ENCODE measurements around the gene RPRD2.
"Not testable (repeated sequence)": the region's sequence is repeated elsewhere in the genome, so short reads cannot be mapped to it uniquely, and the experiment has no call there.

Gene RPRD2

DNA sequence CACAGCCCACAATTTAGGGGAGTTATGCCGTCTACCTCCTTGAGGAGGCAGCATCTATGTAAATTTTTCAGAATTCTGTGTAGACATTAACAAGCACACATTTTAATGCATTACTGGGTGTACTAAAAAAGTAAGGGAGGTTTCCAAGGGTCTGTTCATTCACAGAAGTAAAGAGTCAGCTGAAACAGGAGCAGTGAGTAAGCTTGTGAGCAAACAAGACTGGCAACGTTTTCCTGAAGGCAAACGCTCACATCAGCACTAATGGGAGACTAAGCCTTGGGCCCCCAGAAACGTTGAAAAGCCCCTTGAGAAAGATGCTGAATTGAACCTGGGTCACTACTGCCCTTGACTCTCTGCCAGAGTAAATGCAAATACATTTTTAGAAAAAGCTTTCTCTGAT is 25.7 kb downstream of the RPRD2 start:
- DNase-seq (ENCODE audit: low read depth): no peak

- no peak for DNase-seq (ENCODE audit: low read depth)
Observed at GRCh38 chr1:150392627-150393026, 28.7 kb downstream of the RPRD2 start.

DNA sequence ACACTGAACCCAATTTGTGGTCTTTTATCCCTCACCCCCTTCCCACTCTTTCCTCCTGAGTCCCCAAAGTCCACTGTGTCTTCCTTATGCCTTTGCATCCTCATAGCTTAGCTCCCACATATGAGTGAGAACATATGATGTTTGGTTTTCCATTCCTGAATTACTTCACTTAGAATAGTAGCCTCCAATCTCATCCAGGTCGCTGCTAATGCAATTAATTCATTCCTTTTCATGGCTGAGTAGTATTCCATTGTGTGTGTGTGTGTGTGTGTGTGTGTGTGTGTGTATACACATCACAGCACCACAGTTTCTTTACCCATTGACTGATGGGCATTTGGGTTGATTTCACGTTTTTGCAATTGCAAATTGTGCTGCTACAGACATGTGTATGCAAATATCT is 31.2 kb downstream of the RPRD2 start:
- not testable (repeated sequence) for DNase-seq (ENCODE audit: low read depth)

DNA sequence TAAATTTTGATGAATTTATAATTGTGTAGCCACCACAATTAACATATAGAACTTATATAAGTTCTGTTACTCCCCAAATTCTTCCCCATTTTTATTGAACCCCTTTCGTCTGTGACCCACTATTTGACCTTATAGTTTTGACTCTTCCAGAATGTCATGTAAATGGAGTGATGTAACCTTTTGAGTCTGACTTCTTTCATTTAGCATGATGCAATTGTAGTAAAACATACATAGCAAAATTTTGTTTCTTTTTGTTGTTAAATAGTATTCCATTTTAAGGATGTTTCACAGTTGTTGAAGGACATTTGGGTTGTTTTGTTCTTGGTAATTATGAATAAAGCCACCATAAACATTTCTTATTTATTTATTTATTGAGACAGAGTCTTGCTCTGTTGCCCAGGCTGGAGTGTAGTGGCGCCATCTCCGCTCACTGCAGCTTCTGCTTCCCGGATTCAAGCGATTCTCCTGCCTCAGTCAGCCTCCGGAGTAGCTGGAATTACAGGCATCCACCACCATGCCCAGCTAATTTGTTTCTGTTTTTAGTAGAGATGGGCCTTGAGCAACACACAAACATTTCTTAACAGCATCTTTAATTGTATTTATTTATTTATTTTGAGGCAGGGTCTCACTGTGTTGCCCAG is 33.6 kb downstream of the RPRD2 start:
- no peak for DNase-seq (ENCODE audit: low read depth)

DNA sequence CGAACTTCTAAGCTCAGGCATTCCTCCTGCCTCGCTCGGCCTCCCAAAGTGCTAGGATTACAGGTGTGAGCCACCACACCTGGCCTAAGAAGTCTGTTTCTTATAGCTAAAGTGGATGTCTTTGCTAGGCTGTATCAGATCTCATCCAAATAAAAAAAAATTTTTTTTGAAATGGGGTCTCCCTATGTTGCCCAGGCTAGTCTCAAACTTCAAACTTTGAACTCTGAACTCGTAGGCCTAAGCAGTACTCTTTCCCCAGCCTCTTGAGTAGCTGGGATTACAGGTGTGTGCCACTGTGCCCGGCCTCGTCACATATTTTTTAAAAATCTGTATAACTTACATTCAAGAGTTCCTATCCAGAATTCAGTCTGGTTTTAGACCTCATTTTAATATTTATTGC is 40.5 kb downstream of the RPRD2 start:
- DNase-seq (ENCODE audit: low read depth): no peak

- no peak for DNase-seq (ENCODE audit: low read depth)
Observed at GRCh38 chr1:150405660-150406059, 41.7 kb downstream of the RPRD2 start.

DNA sequence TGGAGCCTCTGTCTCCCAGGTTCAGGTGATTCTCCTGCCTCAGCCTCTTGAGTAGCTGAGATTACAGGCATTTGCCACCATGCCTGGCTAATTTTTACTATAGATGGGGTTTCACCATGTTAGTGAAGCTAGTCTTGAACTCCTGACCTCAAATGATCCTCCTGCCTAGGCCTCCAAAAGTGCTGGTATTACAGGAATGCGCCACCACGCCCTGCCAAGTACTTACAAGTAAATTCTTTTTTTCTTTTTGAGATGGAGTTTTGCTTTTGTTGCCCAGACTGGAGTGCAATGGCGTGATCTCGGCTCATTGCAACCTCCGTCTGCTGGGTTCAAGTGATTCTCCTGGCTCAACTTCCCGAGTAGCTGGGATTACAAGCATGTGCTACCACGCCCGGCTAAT is 42.5 kb downstream of the RPRD2 start:
- no peak for DNase-seq (ENCODE audit: low read depth)

DNA sequence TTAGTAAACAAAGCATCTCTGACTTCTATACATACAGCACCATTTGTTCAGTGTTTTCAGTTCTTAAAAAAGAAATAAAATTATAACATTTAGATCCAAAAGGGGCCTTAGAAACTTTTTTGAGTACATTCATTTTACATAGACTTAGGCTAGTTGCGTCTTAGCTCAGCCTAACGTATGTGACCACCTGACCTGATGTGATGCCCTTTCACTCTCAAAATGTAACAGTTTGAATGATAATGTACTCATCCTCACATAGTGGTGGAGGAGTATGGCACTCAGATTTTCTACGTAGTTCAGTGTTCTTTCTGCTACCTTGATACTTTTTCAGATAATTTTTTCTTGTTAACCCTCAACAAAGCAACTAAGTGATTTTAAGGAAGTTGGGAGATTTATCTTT is 43.4 kb downstream of the RPRD2 start:
- DNase-seq (ENCODE audit: low read depth): no peak

DNA sequence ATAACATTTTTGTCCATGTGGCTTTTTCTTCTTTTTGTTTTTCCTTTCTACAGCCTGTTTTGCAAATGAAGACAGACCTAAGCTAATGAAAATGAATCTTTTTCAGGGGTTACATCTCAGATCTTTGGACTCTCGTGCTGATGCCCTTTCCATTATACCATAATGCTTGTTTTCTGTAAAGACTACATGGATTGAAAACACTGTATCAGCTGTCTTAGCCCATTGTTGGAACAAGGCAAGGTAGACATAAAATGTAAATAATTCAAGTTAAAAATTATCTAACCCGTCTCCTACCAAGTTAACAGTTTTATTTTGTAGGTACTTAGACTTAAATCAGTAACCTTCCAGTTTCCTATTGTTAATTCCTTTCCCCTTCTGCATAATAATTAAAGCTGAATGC is 44.9 kb downstream of the RPRD2 start:
- DNase-seq (ENCODE audit: low read depth): no peak

GRCh38 chr1:150409504-150410362 is 45.8 kb downstream of the RPRD2 start:
- DNase-seq (ENCODE audit: low read depth): no peak

DNA sequence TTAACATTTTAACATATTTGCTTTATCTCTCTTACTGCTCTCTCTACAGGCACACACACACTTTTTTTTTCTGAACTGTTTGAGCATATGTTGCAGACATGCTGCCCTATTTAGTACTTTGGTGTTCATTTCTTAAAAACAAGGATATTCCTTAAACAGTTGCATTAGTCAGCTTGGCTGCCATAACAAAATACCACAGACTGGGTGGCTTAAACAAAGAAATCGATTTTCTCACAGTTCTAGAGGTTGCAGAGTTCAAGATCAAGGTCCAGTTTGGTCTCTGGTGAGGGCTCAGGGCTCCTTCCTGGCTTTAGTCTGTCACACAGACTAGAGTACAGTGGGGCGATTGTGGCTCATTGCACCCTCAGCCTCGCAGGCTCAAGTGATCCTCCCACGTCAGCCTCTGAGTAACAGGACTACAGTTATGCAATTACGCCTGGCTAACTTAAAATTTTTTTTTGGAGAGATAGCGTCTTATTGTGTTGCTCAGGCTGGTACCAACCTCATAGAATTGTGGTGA is 46.7 kb downstream of the RPRD2 start:
- no peak for DNase-seq (ENCODE audit: low read depth)

DNA sequence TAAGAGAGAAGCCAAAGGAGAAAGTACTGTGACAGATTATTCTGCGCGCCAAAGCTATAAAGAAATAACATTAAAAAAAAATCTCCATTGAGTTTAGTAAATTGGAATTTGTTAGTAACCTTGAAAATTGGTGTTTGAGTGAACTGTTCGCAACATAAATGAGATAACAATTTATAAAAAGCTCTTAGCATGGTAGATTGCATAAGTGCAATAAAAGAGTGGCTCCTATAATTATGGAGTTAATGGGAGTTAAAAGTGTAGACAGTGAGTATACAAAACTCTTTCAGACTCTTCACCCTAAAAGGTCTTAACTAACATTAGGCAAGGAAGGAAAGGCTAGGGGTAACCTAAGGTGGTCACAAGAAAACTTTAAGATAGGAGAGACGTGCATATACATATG is 50.6 kb downstream of the RPRD2 start:
- no peak for DNase-seq (ENCODE audit: low read depth)

GRCh38 chr1:150415800-150416199 is 51.9 kb downstream of the RPRD2 start:
- no peak for DNase-seq (ENCODE audit: low read depth)

- DNase-seq (ENCODE audit: low read depth): no peak
Observed at GRCh38 chr1:150420560-150421265, 56.8 kb downstream of the RPRD2 start.

DNA sequence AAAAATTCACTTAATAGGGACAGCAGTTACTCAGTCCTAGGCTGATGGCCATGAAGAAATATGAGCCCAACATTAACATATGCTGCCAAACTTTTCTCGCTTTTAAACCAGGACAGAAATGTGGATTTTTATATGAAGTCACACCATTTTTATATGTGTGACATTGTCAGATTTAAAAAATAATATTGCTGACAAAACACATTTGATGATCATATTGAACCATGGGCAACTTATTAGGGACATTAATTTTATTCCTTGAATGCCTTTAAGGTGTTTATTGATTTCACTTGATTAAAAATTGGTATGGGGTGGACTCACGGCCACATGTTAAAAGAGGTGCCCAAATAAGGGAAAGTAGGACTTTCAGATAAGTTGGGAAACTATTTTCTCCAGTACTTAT is 58.6 kb downstream of the RPRD2 start:
- DNase-seq (ENCODE audit: low read depth): no peak

DNA sequence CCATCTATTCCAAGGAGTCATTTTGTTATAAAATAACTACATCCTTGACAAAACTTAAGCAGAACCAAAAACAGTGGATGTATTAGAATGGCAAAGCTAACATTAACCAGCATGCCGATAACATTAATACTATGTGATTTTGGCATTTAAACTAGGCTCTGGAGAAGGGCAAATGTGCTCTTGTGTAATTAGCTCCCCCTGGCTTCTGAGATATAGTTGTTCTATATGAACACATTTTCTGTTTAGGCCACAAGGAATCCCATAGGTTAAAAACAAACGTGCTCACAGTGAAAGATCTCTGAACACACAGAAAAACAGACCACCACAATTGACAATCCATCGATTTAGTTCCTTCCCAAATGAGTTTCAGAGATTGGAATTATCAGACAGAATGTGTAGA is 65.9 kb downstream of the RPRD2 start:
- peak; percentile 29 for DNase-seq (ENCODE audit: low read depth)

DNA sequence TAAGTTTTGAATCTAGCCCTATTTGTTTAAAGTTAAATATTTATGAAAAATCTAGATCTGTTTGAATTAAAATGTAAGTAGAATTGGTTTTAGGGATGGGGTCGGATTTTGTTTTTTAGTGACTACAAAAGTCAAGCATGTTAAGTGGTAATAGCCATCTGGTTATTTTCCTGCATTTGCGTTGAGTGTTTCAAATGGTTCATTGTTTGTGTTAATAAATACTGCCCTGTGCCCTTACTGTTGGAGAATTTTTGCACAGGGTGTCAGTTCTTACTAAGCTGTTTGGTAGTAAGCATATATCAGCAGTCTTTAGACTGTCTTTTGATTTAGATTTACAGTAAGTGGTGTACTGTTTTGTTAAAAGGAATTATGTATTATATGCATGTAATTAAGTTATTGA is 77.2 kb downstream of the RPRD2 start:
- DNase-seq (ENCODE audit: low read depth): no peak

DNA sequence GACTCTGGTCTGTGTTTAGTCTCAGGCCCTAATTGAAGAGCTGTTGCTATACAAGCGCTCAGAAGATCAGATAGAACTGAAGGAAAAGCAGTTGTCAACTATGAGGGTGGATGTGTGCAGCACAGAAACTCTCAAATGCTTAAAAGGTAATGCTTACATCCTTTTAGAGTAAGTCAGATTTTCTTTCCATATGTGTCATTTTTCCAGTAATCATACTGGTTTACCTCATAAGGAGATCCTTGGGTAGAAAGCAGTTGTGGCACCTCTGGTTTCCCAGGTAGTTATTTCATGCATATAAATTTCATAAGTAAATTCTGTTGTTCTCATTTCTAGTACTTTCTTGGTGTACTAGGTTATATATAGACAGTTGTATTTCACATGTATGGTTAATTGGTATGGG is 80.3 kb downstream of the RPRD2 start:
- DNase-seq (ENCODE audit: low read depth): no peak

GRCh38 chr1:150456146-150456647 is 92.2 kb downstream of the RPRD2 start:
- no peak for DNase-seq (ENCODE audit: low read depth)

- DNase-seq (ENCODE audit: low read depth): peak; percentile 74
Observed at GRCh38 chr1:150464422-150464826, 100.5 kb downstream of the RPRD2 start.

DNA sequence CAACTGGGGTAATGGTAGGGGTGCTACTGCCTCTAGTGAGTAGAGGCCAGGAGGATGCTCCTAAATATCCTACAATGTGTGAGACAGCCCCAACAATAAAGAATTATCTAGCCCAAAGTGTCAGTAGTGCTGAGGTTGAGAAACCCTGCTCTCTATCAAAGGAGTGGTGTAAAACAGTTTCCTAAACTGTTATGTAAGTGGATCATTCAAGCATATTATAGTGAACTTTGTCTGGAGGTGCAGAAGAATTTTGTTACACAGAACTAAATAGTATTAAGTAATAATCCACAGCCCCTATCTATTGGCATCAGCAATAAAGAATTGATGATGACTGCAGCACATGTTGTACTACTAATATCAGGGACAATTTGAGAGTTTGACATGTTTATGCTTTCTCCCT is 103.0 kb downstream of the RPRD2 start:
- no peak for DNase-seq (ENCODE audit: low read depth)

DNA sequence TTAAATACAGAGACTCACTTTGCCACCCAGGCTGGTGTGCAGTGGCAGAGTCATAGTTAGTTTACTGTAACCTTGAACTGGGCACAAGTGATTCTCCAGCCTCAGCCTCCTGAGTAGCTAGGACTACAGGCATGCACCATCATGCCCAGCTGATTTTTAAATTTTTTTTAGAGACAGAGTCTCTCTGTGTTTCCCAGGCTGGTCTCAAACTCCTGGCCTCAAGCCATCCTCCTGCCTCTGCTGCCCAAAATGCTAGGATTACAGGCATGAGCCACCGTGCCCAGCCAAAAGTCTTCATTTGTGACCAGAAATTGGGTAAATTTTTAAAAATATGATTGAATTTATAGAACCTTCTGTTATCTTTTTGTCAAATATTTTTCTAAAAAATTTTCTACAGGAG is 105.3 kb downstream of the RPRD2 start:
- no peak for DNase-seq (ENCODE audit: low read depth)

Measured in ELR (cell line).